Naive thymus-derived CD4-positive, alpha-beta T cell (primary cell): Measurements from ENCODE around the gene VPS52. TPM values are rescaled to one million over a fixed set of nuclear protein-coding genes. Genes with fewer than 3 reads are reported as not detected.

Experiments
- ATAC-seq: fragments of 150-1000 bp; cut with Tn5 transposase; 2 replicates; pipeline ENCODE4 v1.10.0; 2021; ENCODE audit warnings: mild to moderate bottlenecking, moderate library complexity
- CTCF ChIA-PET: fragments of 350-600 bp; sonication (Branson Sonifier 250); formaldehyde crosslinking; loops from one replicate; lab custom pipeline; 2021; ENCODE audit warnings: antibody characterized with exemption; lab: Charles Lee
- POLR2A ChIA-PET: fragments of 350-600 bp; sonication (Branson Sonifier 250); formaldehyde crosslinking; loops from one replicate; lab custom pipeline; 2021; ENCODE audit warnings: antibody characterized with exemption, inconsistent platforms; lab: Charles Lee
- DNase-seq, 9 donors: peaks; one replicate each; pipeline versions ENCODE4 v3.0.0 to v3.0.0-alpha.2; 2020 to 2022; ENCODE audit warnings: mixed read lengths in 1 of 9
- H3K27ac ChIP-seq: one replicate; pipeline ENCODE4 v1.7.0; 2013; ENCODE audit warnings: mild to moderate bottlenecking, low read depth, low read length, moderate library complexity
- H3K27me3 ChIP-seq, 2 donors: one replicate each; pipeline ENCODE4 v1.7.0; 2013; ENCODE audit warnings: low read length in 2 of 2, mild to moderate bottlenecking in 2 of 2, moderate library complexity in 2 of 2; ENCODE audit not compliant: control insufficient read depth in 2 of 2, insufficient read depth in 2 of 2
- H3K36me3 ChIP-seq, 3 experiments: 1 replicate in 2 of 3; 2 replicates in 1 of 3; pipeline ENCODE4 v1.7.0; 2013; ENCODE audit warnings: low read length in 3 of 3, mild to moderate bottlenecking in 3 of 3, moderate library complexity in 1 of 3; ENCODE audit not compliant: insufficient read depth in 3 of 3, control insufficient read depth in 2 of 3
- H3K4me1 ChIP-seq, 2 donors: one replicate each; pipeline ENCODE4 v1.7.0; 2013; ENCODE audit warnings: low read length in 2 of 2, mild to moderate bottlenecking in 2 of 2, moderate library complexity in 1 of 2; ENCODE audit not compliant: control insufficient read depth in 2 of 2, insufficient read depth in 2 of 2
- H3K4me3 ChIP-seq: 2 replicates; pipeline ENCODE4 v1.7.0; 2013; ENCODE audit warnings: mild to moderate bottlenecking, low read length
- H3K9me3 ChIP-seq, 3 experiments: 1 replicate in 2 of 3; 2 replicates in 1 of 3; pipeline ENCODE4 v1.7.0; 2013; ENCODE audit warnings: low read length in 3 of 3; ENCODE audit not compliant: control insufficient read depth in 2 of 3
- H3K27ac Mint-ChIP-seq, 9 donors: one replicate each; pipeline ENCODE4 v1.8.0; 2020 to 2022; ENCODE audit warnings: mixed read lengths in 9 of 9, mild to moderate bottlenecking in 8 of 9, moderate library complexity in 5 of 9, inconsistent platforms in 2 of 9
- H3K27me3 Mint-ChIP-seq, 5 donors: one replicate each; pipeline ENCODE4 v1.8.0; 2021 to 2022; ENCODE audit warnings: mixed read lengths in 5 of 5, mild to moderate bottlenecking in 1 of 5
- H3K36me3 Mint-ChIP-seq, 5 donors: one replicate each; pipeline ENCODE4 v1.8.0; 2020 to 2022; ENCODE audit warnings: mixed read lengths in 5 of 5, mild to moderate bottlenecking in 3 of 5, inconsistent platforms in 1 of 5
- H3K4me1 Mint-ChIP-seq, 7 donors: one replicate each; pipeline ENCODE4 v1.8.0; 2020 to 2022; ENCODE audit warnings: mixed read lengths in 7 of 7, mild to moderate bottlenecking in 3 of 7, inconsistent platforms in 1 of 7
- H3K4me3 Mint-ChIP-seq, 10 donors: one replicate each; pipeline ENCODE4 v1.8.0; 2020 to 2022; ENCODE audit warnings: mild to moderate bottlenecking in 10 of 10, mixed read lengths in 10 of 10, moderate library complexity in 6 of 10, inconsistent platforms in 2 of 10
- H3K9me3 Mint-ChIP-seq, 11 donors: one replicate each; pipeline ENCODE4 v1.8.0; 2020 to 2022; ENCODE audit warnings: mixed read lengths in 11 of 11, mild to moderate bottlenecking in 4 of 11, inconsistent platforms in 1 of 11, moderate library complexity in 1 of 11
- intact Hi-C, 2 donors: fragments of 100-400 bp; cut with micrococcal nuclease; formaldehyde crosslinking; loops; one replicate each; pipeline ENCODE4 v1.15.1; 2023
- microRNA-seq: library from miRNA; unstranded; fragments of <30 nt; microRNA quantifications from one replicate; pipeline ENCODE4 v1.2.0, GENCODE V29; 2022; ENCODE audit warnings: borderline microRNAs expressed
- polyA plus RNA-seq, 2 donors: library from polyadenylated mRNA; unstranded; fragments of 300-500 nt; fragmentation: Illumina TruSeq; gene quantifications; one replicate each; pipeline ENCODE4 v1.2.3, GENCODE V29; 2021
- total RNA-seq, 6 experiments: library from RNA in 5 of 6; stranded (reverse) in 5 of 6; gene quantifications; 1 replicate in 5 of 6; 2 replicates in 1 of 6; pipeline ENCODE4 v1.2.3 and lab custom pipeline; 2021 to 2026

The VPS52 gene
- total and polyA plus RNA-seq, 7 experiments from 2014 or later: 15.5 to 110 (median 81.1) TPM

DNA sequence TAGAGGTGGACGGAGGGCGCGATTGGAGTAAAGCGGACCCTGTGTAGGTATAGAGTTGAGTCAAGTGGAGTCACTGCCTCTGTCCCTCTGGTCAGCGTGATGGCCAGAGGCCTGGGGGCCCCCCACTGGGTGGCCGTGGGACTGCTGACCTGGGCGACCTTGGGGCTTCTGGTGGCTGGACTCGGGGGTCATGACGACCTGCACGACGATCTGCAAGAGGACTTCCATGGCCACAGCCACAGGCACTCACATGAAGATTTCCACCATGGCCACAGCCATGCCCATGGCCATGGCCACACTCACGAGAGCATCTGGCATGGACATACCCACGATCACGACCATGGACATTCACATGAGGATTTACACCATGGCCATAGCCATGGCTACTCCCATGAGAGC lies 70.5 kb downstream of the VPS52 start:
- POLR2A ChIA-PET: interaction anchor here (1.5 kb wide), 1 partner anchor 47 kb away, joined by 3 read pairs; no protein-coding TSS in a partner anchor
- Mint-ChIP-seq H3K36me3 (peaks cover 12 to 38% (median 13%) of the 10 kb centered on the region in 5 donors), H3K4me3 (peak overlapping the region; percentile 95 to 100 (median 99)), H3K4me1 (peaks cover 65 to 84% (median 80%) of the 10 kb centered on the region in 7 donors), H3K27ac (peak overlapping the region; percentile 97 to 99 (median 99)), H3K27me3 (no peaks in the 10 kb centered on the region), H3K9me3 (no peaks in the 10 kb centered on the region)
- Histone ChIP-seq H3K27me3 (no peaks in the 10 kb centered on the region), H3K36me3 (peaks cover 0 to 50% (median 10%) of the 10 kb centered on the region in 3 experiments), H3K27ac (peak overlapping the region; percentile 96), H3K9me3 (no peaks in the 10 kb centered on the region), H3K4me1 (peaks cover 34 to 38% of the 10 kb centered on the region in 2 donors), H3K4me3 (peak overlapping the region; percentile 89)
- intact Hi-C loops: loop anchor here (2.0 to 10.0 kb wide), 10 partner anchors 18 to 1996 kb away; partner anchors contain the start of genes C6orf47 (in 1 of the 2), CLIC1 (in 1 of the 2), CSNK2B (in 1 of the 2) and GPANK1 (in 1 of the 2)
- CTCF ChIA-PET: no interaction called here
- DNase-seq (no peak), ATAC-seq (no peak)

Small RNA genes within 50 kb of the gene (microRNA-seq; reads per million reads assigned to microRNA genes)
- gene MIR219A1 (2.1 reads per million), gene MIR6834 (not detected), gene MIR6873 (not detected)

Other genes starting within 250 kb of the VPS52 start
- gene HLA-DPA1, start 198.2 kb downstream of the VPS52 start, total RNA-seq: 100 to 1,000 TPM in 2 of 5 experiments, 10 to 100 TPM in 3; 20.2 to 295 (median 45.6) TPM
- gene HLA-DPA1, start 198.2 kb downstream of the VPS52 start, polyA plus RNA-seq: 10 to 100 TPM; 21.1 to 67.0 TPM
- gene HLA-DPB1, start 195.9 kb downstream of the VPS52 start, total RNA-seq: 100 to 1,000 TPM in 1 of 5 experiments, 10 to 100 TPM in 4; 13.7 to 308 (median 43.3) TPM
- 10 to 100 TPM; 24.9 to 87.6 TPM for gene HLA-DPB1, start 195.9 kb downstream of the VPS52 start, polyA plus RNA-seq
- 1 to 10 TPM in 3 of 5 experiments, under 1 TPM in 2; 0.51 to 3.5 (median 2.5) TPM for gene COL11A2, start 79.4 kb downstream of the VPS52 start, total RNA-seq
- under 1 TPM in 1 of 2 donors, not detected in 1; 0.26 TPM for gene COL11A2, start 79.4 kb downstream of the VPS52 start, polyA plus RNA-seq
- gene RXRB, start 71.2 kb downstream of the VPS52 start, total RNA-seq: 100 to 1,000 TPM in 1 of 5 experiments, 10 to 100 TPM in 4; 50.3 to 103 (median 76.2) TPM
- 1 to 10 TPM; 7.6 to 9.4 TPM for gene RXRB, start 71.2 kb downstream of the VPS52 start, polyA plus RNA-seq
- 10 to 100 TPM; 19.1 to 51.9 (median 27.9) TPM for gene SLC39A7, start 71.0 kb downstream of the VPS52 start, total RNA-seq
- 10 to 100 TPM; 23.3 to 24.8 TPM for gene SLC39A7, start 71.0 kb downstream of the VPS52 start, polyA plus RNA-seq
- 10 to 100 TPM in 4 of 5 experiments, 1 to 10 TPM in 1; 9.7 to 19.5 (median 10.7) TPM for gene HSD17B8, start 67.2 kb downstream of the VPS52 start, total RNA-seq
- 10 to 100 TPM; 62.6 to 67.0 TPM for gene HSD17B8, start 67.2 kb downstream of the VPS52 start, polyA plus RNA-seq
- 10 to 100 TPM; 36.2 to 47.2 (median 44.5) TPM for gene RING1, start 63.4 kb downstream of the VPS52 start, total RNA-seq
- 10 to 100 TPM in 1 of 2 donors, 1 to 10 TPM in 1; 9.5 to 10.4 TPM for gene RING1, start 63.4 kb downstream of the VPS52 start, polyA plus RNA-seq
- gene RPS18, start 199 bp upstream of the VPS52 start, total RNA-seq: 1,000 to 10,000 TPM; 2,454 to 4,896 (median 3,431) TPM
- gene RPS18, start 199 bp upstream of the VPS52 start, polyA plus RNA-seq: over 10,000 TPM in 1 of 2 donors, 1,000 to 10,000 TPM in 1; 8,513 to 10,735 TPM
- gene B3GALT4, start 5.2 kb upstream of the VPS52 start, total RNA-seq: 10 to 100 TPM; 12.9 to 48.0 (median 18.2) TPM
- gene B3GALT4, start 5.2 kb upstream of the VPS52 start, polyA plus RNA-seq: 10 to 100 TPM; 18.9 to 27.3 TPM
- gene WDR46, start 17.4 kb upstream of the VPS52 start, total RNA-seq: 10 to 100 TPM; 25.3 to 62.7 (median 52.7) TPM
- gene WDR46, start 17.4 kb upstream of the VPS52 start, polyA plus RNA-seq: 10 to 100 TPM; 55.2 to 82.9 TPM
- 10 to 100 TPM; 14.6 to 73.2 (median 35.5) TPM for gene PFDN6, start 17.7 kb upstream of the VPS52 start, total RNA-seq
- 10 to 100 TPM; 26.5 to 36.3 TPM for gene PFDN6, start 17.7 kb upstream of the VPS52 start, polyA plus RNA-seq
- gene RGL2, start 27.1 kb upstream of the VPS52 start, total RNA-seq: 10 to 100 TPM; 45.7 to 76.8 (median 67.4) TPM
- 10 to 100 TPM in 1 of 2 donors, 1 to 10 TPM in 1; 4.1 to 11.5 TPM for gene RGL2, start 27.1 kb upstream of the VPS52 start, polyA plus RNA-seq
- 100 to 1,000 TPM; 196 to 386 (median 240) TPM for gene TAPBP, start 42.2 kb upstream of the VPS52 start, total RNA-seq
- 100 to 1,000 TPM; 296 to 334 TPM for gene TAPBP, start 42.2 kb upstream of the VPS52 start, polyA plus RNA-seq
- gene ZBTB22, start 45.9 kb upstream of the VPS52 start, total RNA-seq: 10 to 100 TPM; 15.5 to 30.1 (median 20.5) TPM
- gene ZBTB22, start 45.9 kb upstream of the VPS52 start, polyA plus RNA-seq: 10 to 100 TPM; 15.6 TPM
- gene DAXX, start 51.1 kb upstream of the VPS52 start, total RNA-seq: 10 to 100 TPM; 36.4 to 81.6 (median 79.6) TPM
- 100 to 1,000 TPM in 1 of 2 donors, 10 to 100 TPM in 1; 69.4 to 133 TPM for gene DAXX, start 51.1 kb upstream of the VPS52 start, polyA plus RNA-seq
- 10 to 100 TPM in 1 of 5 experiments, 1 to 10 TPM in 3, under 1 TPM in 1; 0.65 to 87.9 (median 1.6) TPM for gene KIFC1, start 119.9 kb upstream of the VPS52 start, total RNA-seq
- under 1 TPM; 0.18 to 0.92 TPM for gene KIFC1, start 119.9 kb upstream of the VPS52 start, polyA plus RNA-seq
- gene PHF1, start 139.1 kb upstream of the VPS52 start, total RNA-seq: 100 to 1,000 TPM in 4 of 5 experiments, 10 to 100 TPM in 1; 37.8 to 356 (median 235) TPM
- gene PHF1, start 139.1 kb upstream of the VPS52 start, polyA plus RNA-seq: 10 to 100 TPM; 58.6 to 88.3 TPM
- gene CUTA, start 146.2 kb upstream of the VPS52 start, total RNA-seq: 100 to 1,000 TPM; 148 to 235 (median 158) TPM
- 100 to 1,000 TPM; 389 to 466 TPM for gene CUTA, start 146.2 kb upstream of the VPS52 start, polyA plus RNA-seq
- gene SYNGAP1, start 148.2 kb upstream of the VPS52 start, total RNA-seq: 10 to 100 TPM; 35.5 to 94.1 (median 57.9) TPM
- gene SYNGAP1, start 148.2 kb upstream of the VPS52 start, polyA plus RNA-seq: 1 to 10 TPM in 1 of 2 donors, under 1 TPM in 1; 0.48 to 2.3 TPM
- 10 to 100 TPM in 1 of 5 experiments, 1 to 10 TPM in 4; 3.3 to 14.0 (median 9.8) TPM for gene ZBTB9, start 182.7 kb upstream of the VPS52 start, total RNA-seq
- 10 to 100 TPM in 1 of 2 donors, 1 to 10 TPM in 1; 6.9 to 15.2 TPM for gene ZBTB9, start 182.7 kb upstream of the VPS52 start, polyA plus RNA-seq